HG03571 (cell line): ENCODE results near the gene CFI.
"Not testable (repeated sequence)": the region's sequence is repeated elsewhere in the genome, so short reads cannot be mapped to it uniquely, and the experiment has no call there.

Experiments used
- ATAC-seq: cut with Tn5 transposase; IDR thresholded peaks from one replicate; pipeline ENCODE4 v1.9.1; 2021; ENCODE audit not compliant: unreplicated experiment

Gene CFI

GRCh38 chr4:109798866-109799265, 2.9 kb downstream of the CFI start:
- no peak for ATAC-seq

GRCh38 chr4:109795059-109795458, 6.7 kb downstream of the CFI start:
- ATAC-seq, result no peak

GRCh38 chr4:109787807-109788206, 14.0 kb downstream of the CFI start:
- ATAC-seq, result no peak

- no peak for ATAC-seq
Observed at GRCh38 chr4:109786846-109787245, 15.0 kb downstream of the CFI start.

GRCh38 chr4:109782092-109782491, 19.7 kb downstream of the CFI start:
- ATAC-seq, result not testable (repeated sequence)

- ATAC-seq, result no peak
Observed at GRCh38 chr4:109764789-109765402, 36.9 kb downstream of the CFI start.

GRCh38 chr4:109764376-109764775, 37.4 kb downstream of the CFI start:
- no peak for ATAC-seq

- no peak for ATAC-seq
Observed at GRCh38 chr4:109760682-109761081, 41.1 kb downstream of the CFI start.

GRCh38 chr4:109755656-109756055, 46.1 kb downstream of the CFI start:
- no peak for ATAC-seq

GRCh38 chr4:109754093-109754857, 47.5 kb downstream of the CFI start:
- ATAC-seq, result no peak

GRCh38 chr4:109752525-109752924, 49.3 kb downstream of the CFI start:
- no peak for ATAC-seq

GRCh38 chr4:109751852-109752251, 49.9 kb downstream of the CFI start:
- ATAC-seq, result no peak

GRCh38 chr4:109750652-109751244, 51.1 kb downstream of the CFI start:
- no peak for ATAC-seq

- ATAC-seq, result no peak
Observed at GRCh38 chr4:109749388-109750082, 52.3 kb downstream of the CFI start.

GRCh38 chr4:109748114-109748513, 53.7 kb downstream of the CFI start:
- no peak for ATAC-seq

- no peak for ATAC-seq
Observed at GRCh38 chr4:109746728-109747127, 55.1 kb downstream of the CFI start.

- no peak for ATAC-seq
Observed at GRCh38 chr4:109745830-109746229, 56.0 kb downstream of the CFI start.

- no peak for ATAC-seq
Observed at GRCh38 chr4:109739547-109739946, 62.3 kb downstream of the CFI start.

- no peak for ATAC-seq
Observed at GRCh38 chr4:109738104-109738872, 63.5 kb downstream of the CFI start.

- no peak for ATAC-seq
Observed at GRCh38 chr4:109735566-109736365, 66.0 kb downstream of the CFI start.
